HG03196 (cell line): ENCODE results near the gene SHROOM3.

Experiments
- ATAC-seq: cut with Tn5 transposase; IDR thresholded peaks from one replicate; pipeline ENCODE4 v1.9.1; 2021; ENCODE audit not compliant: unreplicated experiment

SHROOM3 gene

DNA sequence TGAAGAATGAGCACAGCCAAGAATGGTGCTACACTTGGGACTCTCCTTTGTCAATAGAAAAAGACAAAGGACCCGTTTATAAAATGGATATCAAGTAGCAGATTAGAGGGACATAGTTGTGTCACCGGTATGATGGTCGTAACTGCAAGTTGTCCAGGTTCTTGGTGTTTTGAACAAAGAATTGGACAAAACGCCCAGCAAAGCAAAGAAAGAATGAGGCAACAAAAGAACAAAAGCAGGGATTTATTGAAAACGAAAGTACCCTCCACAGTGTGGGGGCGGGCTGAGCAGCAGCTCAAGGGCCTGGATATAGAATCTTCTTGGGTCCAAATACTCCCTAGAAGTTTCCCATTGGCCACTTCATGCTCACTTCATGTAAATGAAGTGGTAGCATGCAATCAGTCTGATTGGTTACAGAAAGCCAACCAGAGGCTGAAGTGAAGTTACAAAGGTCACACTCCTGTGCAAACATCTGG, 54.7 kb downstream of the SHROOM3 start:
- no peak for ATAC-seq

DNA sequence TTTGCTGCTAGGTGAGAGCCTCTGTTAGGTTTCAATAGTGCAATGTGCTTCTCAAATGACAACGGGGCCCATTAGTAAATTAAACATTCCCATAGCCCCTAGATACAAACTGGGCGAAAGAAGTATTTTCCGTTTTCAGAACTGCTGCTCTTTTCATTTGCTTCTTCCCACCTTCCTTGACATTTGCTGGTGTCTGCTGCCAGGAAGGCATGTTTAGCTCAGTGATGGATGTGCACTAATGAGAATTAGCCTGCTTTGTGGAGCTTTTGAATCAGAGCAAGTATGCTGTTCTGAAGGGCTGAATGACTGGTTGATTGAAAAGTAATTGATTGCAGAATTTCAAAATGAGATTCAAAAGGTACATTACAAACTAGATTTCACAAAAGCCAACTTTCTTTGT, 57.0 kb downstream of the SHROOM3 start:
- ATAC-seq: no peak

DNA sequence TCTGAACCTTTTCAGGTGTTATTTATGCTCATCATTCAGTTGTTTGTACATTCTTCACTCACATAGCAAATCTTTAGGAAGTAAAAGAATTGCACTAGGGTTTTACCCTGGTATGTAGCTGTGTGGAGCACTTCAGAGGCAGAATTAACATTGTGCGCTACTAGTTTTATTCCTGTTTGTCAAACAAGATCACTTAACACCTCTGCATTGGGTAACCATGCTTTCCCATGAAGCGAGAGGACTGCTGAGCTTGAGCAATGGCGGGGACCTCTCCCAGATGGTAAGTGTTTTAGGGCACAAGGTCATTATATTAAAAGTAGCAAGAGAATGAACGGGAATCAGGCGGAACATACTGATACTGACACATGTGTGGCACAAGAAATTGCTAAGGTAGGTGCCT, 59.2 kb downstream of the SHROOM3 start:
- no peak for ATAC-seq

DNA sequence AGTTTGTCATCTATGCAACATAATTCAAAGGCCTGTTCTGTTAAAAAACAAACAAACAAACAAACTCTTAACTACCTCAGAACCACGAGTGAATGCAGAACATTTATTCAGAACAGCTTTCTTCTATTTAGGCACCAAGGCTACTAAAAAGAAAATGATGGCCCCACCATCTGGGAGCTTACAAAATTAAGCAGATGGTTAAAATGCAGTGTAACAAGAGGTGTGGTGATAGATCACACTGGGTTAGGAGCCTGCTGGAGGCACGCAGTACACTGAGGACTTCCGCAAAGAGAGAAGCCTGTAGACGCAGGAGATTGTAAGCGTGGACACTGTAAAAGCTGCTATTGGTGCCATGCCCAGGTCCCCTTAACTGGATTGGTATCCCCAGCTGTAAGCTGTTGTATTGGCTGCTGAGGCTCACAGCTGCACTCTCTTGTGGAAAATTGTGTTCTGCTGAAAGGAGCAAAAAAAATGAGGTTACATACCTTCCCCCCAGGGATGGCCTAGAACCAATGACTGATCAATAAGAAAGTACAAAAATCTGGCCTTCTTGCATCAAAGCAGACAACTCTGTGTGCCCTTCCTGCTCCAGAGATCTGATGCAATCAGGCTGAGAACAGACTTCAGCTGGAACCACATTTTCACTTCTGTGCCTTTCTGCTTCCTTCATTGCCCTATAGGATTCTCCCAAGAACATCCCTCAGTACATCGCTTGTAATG, 60.0 kb downstream of the SHROOM3 start:
- ATAC-seq: no peak

DNA sequence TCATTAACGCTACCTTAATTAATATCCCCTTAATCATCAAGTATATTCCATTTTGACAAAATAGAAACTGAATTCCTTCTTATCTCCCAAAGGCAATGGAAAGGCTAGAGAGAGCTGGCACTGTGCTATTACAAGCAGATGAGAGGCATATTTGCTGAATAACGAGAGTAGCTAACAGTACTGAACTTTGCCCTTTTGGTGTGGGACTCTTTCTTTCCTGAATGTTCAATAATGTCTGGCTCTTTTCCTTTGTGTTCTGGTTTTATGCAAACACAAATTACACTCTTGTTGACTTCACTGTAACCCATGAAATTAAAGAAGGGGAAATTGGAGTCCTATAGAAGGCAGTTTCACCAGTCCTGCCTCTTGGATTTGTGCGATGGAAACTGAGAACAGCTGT, 63.5 kb downstream of the SHROOM3 start:
- ATAC-seq: no peak

DNA sequence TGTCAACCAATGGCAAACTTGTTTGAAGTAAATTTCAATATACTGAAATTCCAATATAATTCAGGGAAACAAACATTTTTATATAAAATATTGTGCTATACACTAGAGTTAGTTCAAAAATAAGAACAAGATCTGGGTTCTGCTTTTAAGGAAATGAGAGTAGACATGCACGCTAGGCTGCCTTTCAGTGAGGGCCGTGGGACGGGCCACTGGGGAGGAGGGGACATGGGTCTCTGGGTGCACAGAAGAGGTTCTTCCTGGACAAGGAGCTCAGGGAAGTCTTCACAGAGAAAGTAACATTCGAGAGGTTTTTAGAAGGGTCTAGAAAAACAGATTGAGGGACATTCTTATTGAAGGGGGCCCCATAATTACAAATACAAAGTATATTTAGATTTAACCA, 64.4 kb downstream of the SHROOM3 start:
- peak; percentile 71 for ATAC-seq

DNA sequence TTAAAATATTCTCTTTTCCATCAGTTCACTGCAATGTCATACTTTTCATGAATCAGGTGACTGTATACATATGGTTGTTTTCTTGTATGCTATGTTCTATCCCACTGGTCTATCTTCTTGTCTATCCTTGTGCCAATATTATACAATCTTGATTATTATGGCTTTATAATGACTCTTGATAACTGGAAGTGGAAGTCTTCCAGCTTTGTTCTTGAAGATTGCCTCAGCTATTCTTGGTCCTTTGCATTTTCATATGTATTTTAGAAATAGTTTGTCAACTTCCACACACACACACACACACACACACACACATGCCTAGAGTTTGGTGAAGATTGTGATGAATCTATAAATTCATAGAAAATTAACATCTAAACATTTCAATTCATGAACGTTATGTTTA, 67.9 kb downstream of the SHROOM3 start:
- ATAC-seq: no peak

DNA sequence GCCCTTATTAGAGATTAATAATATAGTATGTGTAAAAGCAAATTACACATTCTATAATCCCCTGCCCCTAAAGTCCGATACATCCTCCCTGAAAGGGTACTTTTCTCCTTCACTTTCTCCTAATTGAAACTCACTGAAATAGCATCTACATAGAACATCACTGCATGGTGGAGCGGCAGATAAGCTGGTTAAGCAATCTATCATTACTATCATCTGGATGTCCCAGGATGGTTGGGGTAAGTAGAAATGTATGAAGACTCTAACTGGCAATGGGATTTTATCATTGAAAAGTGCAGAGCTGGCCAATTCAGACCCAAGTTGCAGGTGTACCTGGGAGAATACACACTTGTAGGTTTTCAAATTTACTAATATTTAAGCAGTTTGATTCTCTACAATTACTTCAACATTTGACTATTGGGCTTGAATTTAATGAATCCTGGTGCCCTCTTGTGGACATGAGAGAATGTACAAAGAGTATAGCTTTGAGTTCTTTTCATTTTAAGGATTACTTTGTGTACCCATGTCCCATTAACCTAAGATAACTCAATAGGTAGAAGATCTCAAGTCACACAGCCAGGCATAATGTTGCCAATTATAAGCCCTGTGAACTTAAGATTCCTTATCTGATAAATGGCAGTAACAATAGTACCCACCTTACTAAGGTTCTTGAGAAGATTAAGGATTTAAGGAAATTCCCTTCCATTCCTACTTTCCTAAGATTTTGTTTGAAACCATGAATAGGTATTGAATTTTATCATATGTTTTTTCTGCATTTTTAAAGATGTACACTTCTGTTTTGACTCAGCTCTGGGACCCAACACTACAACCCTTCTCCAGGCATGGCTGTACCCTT, 69.8 kb downstream of the SHROOM3 start:
- no peak for ATAC-seq

DNA sequence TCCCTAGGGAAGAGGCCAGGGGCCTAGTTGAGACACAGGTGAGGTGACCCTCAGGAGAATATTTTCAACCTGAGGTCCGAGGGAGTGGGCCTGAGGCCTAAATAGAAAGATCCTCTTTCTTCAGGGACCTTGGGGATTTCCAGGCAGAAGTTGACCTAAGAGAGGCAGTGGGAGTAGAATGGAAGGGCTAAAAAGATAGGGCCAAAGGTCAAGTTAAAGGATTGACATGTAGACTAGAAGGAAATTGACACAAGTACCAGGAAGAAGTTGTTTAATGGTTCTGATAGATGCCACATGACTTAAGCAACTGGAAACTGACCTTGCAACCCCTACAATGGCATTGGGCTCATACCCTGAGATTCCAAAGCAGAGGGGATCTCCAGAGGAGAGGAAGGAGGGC, 76.9 kb downstream of the SHROOM3 start:
- no peak for ATAC-seq

DNA sequence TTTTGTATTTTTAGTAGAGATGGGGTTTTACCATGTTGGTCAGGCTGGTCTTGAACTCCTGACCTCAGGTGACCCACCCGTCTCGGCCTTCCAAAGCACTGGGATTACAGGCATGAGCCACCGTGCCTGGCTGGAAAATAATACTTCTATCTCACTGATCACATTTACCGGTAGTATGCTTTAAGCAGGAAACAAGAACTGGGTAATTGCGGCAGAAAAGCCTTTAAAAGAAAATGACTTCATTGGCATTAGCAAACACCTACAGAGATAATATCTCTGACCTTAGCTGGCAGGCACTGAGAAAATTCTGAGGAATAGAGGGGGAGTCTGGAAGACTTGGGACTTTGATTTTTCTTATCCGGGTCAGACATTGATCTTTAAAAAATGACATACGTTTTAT, 78.5 kb downstream of the SHROOM3 start:
- ATAC-seq: no peak

DNA sequence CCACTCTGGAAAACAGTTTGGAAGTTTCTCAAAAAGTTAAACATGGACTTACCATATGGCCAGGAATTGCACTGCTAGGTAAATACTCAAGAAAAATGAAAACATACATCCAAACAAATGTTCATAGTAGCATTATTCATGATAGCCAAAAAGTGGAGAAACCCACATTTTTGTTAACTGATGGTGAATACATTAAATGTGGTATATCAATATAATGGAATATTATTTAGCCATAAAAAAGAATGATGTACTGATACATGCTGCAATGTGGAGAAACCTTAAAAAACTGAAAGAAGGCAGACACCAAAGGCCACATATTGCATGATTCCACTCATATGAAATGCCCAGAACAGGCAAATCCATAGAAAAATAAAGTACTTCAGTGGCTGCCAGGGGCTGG, 79.1 kb downstream of the SHROOM3 start:
- no peak for ATAC-seq

DNA sequence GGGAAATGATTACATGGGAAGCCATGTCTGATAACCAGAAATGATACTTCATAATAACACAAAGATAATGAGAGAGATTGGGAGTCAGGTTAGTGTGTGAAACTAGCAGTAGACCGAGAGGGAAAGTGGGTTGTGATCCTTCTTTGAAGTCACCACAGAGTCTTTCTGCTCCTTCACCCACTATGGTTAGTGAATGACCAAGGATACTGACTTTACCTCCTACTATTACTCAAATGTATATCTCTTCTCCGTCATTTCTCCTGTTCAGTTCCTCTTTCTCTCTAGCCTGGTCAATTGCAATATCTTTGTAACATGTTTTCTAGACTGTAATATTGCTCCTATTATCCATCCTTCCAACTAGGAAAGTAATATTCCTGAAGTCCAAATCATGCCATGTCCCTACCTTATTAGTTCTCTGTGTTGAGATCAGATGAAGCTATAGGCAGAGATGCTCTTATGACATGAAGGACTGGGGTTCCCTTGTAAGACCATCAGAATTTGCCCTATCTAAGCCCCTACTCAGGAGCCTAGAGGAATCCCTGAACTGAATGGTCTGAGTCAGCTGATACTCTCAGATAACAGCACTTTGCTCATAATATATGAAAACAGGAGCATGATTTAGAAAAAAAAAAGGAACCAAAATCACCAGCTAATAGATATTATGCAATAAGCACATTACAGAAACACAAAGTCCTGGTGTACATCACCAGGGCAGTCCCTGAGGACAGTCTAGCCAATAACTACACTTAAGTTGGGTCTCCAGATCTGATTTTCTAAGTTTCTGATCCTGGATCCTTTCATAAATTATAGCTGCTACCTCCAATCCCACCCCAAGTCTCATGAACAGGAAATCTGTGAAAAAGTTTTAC, 81.2 kb downstream of the SHROOM3 start:
- peak; percentile 58 for ATAC-seq

DNA sequence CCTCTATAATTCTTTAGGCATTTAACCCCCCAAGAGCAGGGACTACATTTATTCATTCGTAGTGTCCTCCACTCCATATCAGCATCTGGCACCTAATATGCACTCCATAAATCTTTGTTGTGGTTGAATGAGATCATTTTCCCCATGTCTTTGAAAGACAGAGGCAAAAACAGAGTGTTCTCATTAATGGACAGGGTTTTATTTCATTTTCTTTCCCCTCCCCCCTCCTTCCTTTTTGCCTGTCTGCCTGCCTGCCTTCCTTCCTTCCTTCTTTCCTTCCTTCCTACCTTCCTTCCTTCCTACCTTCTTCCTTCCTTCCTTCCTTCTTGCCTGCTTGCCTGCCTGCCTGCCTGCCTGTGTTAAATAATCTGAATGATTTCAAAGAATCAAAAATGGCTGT, 83.2 kb downstream of the SHROOM3 start:
- ATAC-seq: no peak

DNA sequence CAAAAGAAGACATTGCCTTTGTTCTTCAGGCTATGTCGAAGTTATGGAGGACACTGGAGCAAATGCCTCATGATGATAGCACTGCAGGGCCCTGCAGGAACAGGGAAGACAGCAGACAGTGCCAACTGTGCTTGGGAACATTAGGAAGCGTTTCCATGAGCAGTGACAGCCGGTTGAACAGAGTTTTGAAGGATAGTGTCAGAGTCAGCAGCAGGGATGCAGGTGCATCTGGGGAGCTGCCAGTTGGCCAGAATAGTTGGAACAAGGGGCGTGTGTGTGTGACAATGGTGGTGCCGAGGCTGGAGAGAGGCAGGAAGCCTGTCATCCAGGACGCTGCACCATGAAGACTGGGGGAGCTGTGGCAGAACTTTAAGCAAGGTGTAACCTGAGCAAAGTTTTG, 88.6 kb downstream of the SHROOM3 start:
- ATAC-seq: no peak

DNA sequence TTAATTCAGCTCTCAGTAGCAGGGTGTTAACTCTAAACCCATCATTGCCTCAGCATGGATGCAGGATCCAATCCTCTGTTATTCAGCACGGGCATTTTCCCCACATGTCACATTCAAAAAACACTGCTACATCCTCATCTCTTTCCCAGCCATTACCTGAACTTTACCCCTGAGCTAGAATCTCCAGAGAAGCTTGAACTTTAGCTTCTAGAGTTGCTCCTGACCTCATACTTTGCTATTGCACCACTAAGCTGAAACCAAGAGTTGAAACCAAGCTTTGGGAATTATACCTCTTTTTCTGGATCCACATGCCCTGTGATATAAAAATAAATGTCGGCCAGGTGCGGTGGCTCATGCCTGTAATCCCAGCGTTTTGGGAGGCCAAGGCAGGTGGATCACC, 90.7 kb downstream of the SHROOM3 start:
- no peak for ATAC-seq

DNA sequence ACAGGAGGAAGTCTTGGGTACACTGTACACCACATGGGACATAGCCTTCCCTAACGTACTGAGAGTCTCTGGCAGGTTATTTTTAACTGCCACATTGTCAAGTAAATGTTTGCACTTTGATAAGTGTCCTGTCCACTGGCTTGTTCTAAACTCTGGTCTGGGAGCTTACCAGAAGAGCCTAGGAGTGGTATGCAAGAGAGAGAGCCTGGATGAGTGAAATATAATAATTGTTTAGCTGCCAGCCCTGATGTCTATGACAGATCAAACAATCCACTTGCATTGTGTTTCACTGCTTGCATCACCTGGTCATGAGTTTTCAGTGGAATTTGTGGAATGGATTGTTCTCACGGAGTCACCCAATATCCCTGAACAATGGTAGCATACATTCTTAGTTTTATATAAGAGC, 91.6 kb downstream of the SHROOM3 start:
- ATAC-seq: no peak

DNA sequence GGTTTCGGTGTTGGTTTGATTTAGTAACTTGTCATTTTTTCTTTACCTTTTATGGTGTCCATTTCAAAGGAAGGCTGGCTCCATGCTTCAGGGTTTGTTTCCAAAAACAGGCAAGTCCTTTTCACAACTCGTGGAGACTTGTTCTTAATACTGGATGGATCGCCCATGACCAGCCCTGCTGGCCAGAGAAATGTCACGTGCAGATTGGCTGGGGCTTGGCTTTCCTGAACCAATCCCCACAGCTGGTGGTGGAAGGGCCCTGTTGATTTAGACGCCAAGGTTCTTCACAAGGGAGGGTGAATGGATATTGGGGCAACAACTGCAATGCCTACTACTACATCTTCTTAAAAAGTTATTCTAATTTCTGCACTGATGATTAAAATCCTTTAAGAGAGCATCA, 92.6 kb downstream of the SHROOM3 start:
- ATAC-seq: no peak

DNA sequence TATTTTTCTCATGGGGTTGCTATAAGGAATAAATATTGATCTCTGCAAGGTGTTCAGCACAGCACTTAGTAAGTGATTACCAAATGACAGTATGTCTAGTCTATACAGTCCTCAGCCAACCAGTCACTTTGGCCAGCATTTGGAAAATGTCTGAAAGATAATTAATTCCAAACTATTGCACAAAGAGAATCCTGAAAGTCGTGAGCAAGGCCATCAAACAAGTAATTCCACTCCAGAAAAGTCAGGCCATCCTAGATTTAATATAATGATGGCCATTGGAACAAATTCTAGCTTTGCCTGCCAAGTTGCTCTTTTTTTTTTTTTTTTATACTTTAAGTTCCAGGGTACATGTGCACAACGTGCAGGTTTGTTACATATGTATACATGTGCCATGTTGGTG, 96.6 kb downstream of the SHROOM3 start:
- no peak for ATAC-seq

DNA sequence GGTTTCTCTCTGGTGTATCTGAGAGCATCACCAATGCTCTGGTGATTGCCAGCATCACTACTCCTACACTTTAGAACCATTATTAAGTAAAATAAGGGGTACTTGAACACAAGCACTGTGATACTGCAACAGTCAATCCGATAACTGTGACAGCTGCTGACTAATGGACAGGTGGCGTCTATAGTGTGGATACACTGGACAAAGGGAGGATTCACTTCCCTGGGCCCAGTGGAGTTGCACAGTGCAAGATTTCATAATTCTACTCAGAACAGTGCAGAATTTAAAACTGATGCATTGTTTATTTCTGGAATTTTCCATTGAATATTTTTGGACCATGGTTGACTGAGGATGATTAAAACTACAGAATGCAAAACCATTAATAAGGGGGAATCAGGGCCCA, 97.8 kb downstream of the SHROOM3 start:
- no peak for ATAC-seq

DNA sequence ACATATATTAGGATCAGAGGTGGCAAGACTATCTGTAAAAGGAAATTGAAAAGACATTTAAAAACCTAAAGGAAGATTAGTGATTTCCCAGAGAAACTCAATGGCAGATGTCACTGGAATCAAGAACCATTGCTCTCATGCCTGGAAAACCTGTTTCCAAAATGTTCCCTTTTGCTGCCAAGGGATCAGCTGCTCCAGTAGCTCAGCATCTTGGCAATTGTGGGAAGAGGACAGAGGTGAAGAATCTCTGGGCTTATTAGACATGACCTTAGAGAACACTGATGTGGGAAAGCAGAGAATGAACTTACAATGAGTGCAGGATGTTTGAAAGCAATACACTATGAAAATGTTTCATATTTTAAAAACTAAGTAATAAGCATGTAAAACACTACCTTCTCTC, 98.3 kb downstream of the SHROOM3 start:
- no peak for ATAC-seq

DNA sequence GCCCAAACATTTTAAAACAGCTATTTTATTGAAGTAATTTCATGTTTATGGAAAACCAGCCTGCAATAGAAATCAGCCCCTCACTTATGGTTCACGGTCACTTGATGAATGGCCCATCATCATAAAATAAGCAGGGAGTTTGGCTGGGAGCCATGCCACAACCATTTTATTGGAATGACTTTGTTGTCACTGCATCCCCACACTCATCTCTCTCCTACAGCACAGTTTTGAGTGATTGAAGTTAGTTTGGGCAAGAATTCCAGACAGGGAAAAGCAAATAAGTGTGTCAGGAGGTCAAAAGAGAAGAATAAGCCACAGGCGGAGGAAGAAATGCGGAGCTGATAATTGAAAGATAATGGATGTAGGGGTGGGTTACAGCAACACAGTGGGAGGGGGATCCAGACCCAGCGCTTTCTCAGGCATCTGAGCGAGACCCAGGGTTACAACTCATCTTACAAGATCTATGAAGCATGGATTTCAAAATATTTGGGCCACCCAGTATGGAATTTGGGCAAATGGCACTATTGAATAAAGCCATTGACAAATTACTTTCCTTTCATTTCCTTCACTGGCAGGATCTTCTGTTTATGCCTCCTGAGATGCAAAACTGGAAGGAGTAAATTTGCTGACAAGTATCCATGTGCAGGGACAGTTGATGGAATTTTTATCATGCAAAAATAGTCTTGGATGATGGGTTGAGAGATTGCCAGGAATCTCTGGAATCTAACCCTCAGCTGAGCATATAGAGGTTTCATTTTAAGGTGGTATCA, 100.8 kb downstream of the SHROOM3 start:
- no peak for ATAC-seq
